Ovary (tissue), 9 donors: ENCODE results near the gene TMPRSS5. TPM values are rescaled to one million over a fixed set of nuclear protein-coding genes. Genes with fewer than 3 reads are reported as not detected.

Experiments
- DNase-seq, 5 donors: peaks; one replicate each; pipeline ENCODE4 v3.0.0-alpha.2; 2019 to 2020
- H3K27ac ChIP-seq, 2 donors: fragments of 200-600 bp; one replicate each; pipeline versions ENCODE4 v1.5.1 to v1.8.0; 2019 to 2022
- H3K27me3 ChIP-seq: fragments of 200-600 bp; one replicate; pipeline ENCODE4 v1.8.0; 2022
- H3K36me3 ChIP-seq: fragments of 200-600 bp; sonication (generic); one replicate; pipeline ENCODE4 v1.5.1; 2019
- H3K4me1 ChIP-seq: one replicate; pipeline ENCODE4 v1.8.1; 2013; ENCODE audit warnings: mild to moderate bottlenecking, moderate library complexity; ENCODE audit not compliant: insufficient read depth
- H3K4me3 ChIP-seq: fragments of 200-600 bp; sonication (generic); one replicate; pipeline ENCODE4 v1.5.1; 2017
- H3K9me3 ChIP-seq, 2 donors: fragments of 200-600 bp in 1 of 2; sonication (generic) in 1 of 2; one replicate each; pipeline versions ENCODE4 v1.5.1 to v1.8.1; 2013 to 2019; ENCODE audit warnings: mild to moderate bottlenecking in 1 of 2, moderate library complexity in 1 of 2
- CTCF ChIP-seq, 3 donors: fragments of 450-650 bp in 2 of 3; fragments of 200-600 bp in 1 of 3; IDR thresholded peaks; one replicate each; pipeline versions ENCODE4 v1.5.1 to v1.8.0; 2016 to 2022; ENCODE audit warnings: antibody characterized with exemption in 3 of 3, mild to moderate bottlenecking in 1 of 3
- EP300 ChIP-seq: sonication (generic); formaldehyde crosslinking; IDR thresholded peaks from one replicate; pipeline ENCODE4 v1.6.1; 2017; ENCODE audit warnings: antibody characterized with exemption
- POLR2A ChIP-seq: fragments of 450-650 bp; IDR thresholded peaks from one replicate; pipeline ENCODE4 v1.6.1; 2017; ENCODE audit warnings: antibody characterized with exemption, mild to moderate bottlenecking, moderate library complexity
- WGBS, 3 donors: extraction: QIAGEN DNeasy Blood & Tissue Kit in 1 of 3; methylation state at CpG; one replicate each; pipeline versions ENCODE4 v1.1.5 to v1.1.7; 2013 to 2017; 5-methylcytosine and 5-hydroxymethylcytosine counted together
- intact Hi-C, 4 donors: fragments of 100-400 bp; cut with DNase I; formaldehyde crosslinking; loops; one replicate each; pipeline versions ENCODE4 v1.11.0 to v1.15.1; 2022 to 2023
- polyA plus RNA-seq, 2 donors: library from polyadenylated mRNA; stranded (reverse); fragments of 200-250 nt in 1 of 2; fragments of 350-450 nt in 1 of 2; fragmentation: Illumina TruSeq in 1 of 2; extraction: RNeasy Lipid Tissue Mini Kit (QIAGEN cat#74804) in 1 of 2; gene quantifications; one replicate each; pipeline ENCODE4 v1.2.3, GENCODE V29; 2013 to 2014
- total RNA-seq, 7 donors: library from RNA; depleted of rRNA in 2 of 7; stranded (reverse); fragments of >200 nt in 2 of 7; fragmentation: NEBNext Ultra II Directional in 3 of 7; extraction: Animal tissue kit (Norgen Biotek cat#: 25700) in 3 of 7; gene quantifications; one replicate each; pipeline versions ENCODE4 v1.1.0 to v1.2.4, GENCODE V29; 2016 to 2023
- donor health status: DM: no; HTN: no; CAD: no; lungs with moderate emphysema.
- donor health status: DM: no; HTN: no; CAD: no.
- donor health status: Bipolar disorder and iron deficiency.
- donor health status: DM: yes; HTN: yes; CAD: no.
- donor health status: DM: no; HTN: no; CAD: no.
- donor health status: DM: yes; HTN: yes; CAD: no.

Gene TMPRSS5
- total and polyA plus RNA-seq, 9 donors: 0.27 to 1.1 (median 0.76) TPM; not detected in 2

- no peak for TF ChIP-seq POLR2A
- TF ChIP-seq CTCF (IDR thresholded peaks at IDR 0.05): no peak
- no peak for TF ChIP-seq EP300
- Histone ChIP-seq H3K4me3 (no peak overlapping the region), H3K9me3 (no peaks in the 10 kb centered on the region), H3K27me3 (no peaks in the 10 kb centered on the region), H3K36me3 (no peaks in the 10 kb centered on the region), H3K4me1 (no peaks in the 10 kb centered on the region), H3K27ac (no peak overlapping the region)
- 95 to 100% (median 99%) methylated on average over 5 of the region's 5 CpGs for WGBS, 3 donors
- intact Hi-C loops: no loop called here
- no peak for DNase-seq
Measured at GRCh38 chr11:113697111-113697510, 9.0 kb downstream of the TMPRSS5 start.

GRCh38 chr11:113695207-113695606 lies 10.9 kb downstream of the TMPRSS5 start:
- no peaks in the 10 kb centered on the region for H3K9me3 ChIP-seq
- no peaks in the 10 kb centered on the region for H3K27me3 ChIP-seq
- H3K27ac ChIP-seq: no peak overlapping the region
- H3K36me3 ChIP-seq: no peaks in the 10 kb centered on the region
- WGBS, 3 donors: 94 to 97% (median 95%) methylated on average over 4 of the region's 4 CpGs
- no peak for TF ChIP-seq EP300
- TF ChIP-seq CTCF (IDR thresholded peaks at IDR 0.05): no peak
- no peak for TF ChIP-seq POLR2A
- H3K4me3 ChIP-seq: no peak overlapping the region
- no peaks in the 10 kb centered on the region for H3K4me1 ChIP-seq
- intact Hi-C loops: no loop called here
- no peak for DNase-seq

GRCh38 chr11:113694390-113694789 lies 11.7 kb downstream of the TMPRSS5 start:
- TF ChIP-seq EP300 (no peak), CTCF (IDR thresholded peaks at IDR 0.05) (no peak), POLR2A (no peak)
- no peaks in the 10 kb centered on the region for H3K36me3 ChIP-seq
- 95 to 97% (median 97%) methylated on average over 12 of the region's 12 CpGs for WGBS, 3 donors
- intact Hi-C loops: no loop called here
- no peak overlapping the region for H3K4me3 ChIP-seq
- H3K27me3 ChIP-seq: no peaks in the 10 kb centered on the region
- H3K4me1 ChIP-seq: no peaks in the 10 kb centered on the region
- DNase-seq: no peak
- no peak overlapping the region for H3K27ac ChIP-seq
- no peaks in the 10 kb centered on the region for H3K9me3 ChIP-seq

GRCh38 chr11:113693030-113693429 lies 13.1 kb downstream of the TMPRSS5 start:
- DNase-seq: no peak
- intact Hi-C loops: no loop called here
- Histone ChIP-seq H3K27me3 (no peaks in the 10 kb centered on the region), H3K27ac (no peak overlapping the region), H3K36me3 (no peaks in the 10 kb centered on the region), H3K9me3 (no peaks in the 10 kb centered on the region), H3K4me1 (no peaks in the 10 kb centered on the region), H3K4me3 (no peak overlapping the region)
- WGBS, 3 donors: 88 to 92% (median 89%) methylated on average over 13 of the region's 13 CpGs
- TF ChIP-seq POLR2A (no peak), EP300 (no peak), CTCF (IDR thresholded peaks at IDR 0.05) (no peak)
